H1 (cell line): ENCODE measurements around the gene OR4F6.

Experiments used
- BRCA1 ChIP-seq: IDR thresholded peaks from 2 replicates; pipeline ENCODE4 v1.6.1; 2012; ENCODE audit warnings: low read depth, low read length, improper control_type of control experiment
- CHD2 ChIP-seq: IDR thresholded peaks from 2 replicates; pipeline ENCODE4 v1.6.1; 2012; ENCODE audit warnings: low read length, improper control_type of control experiment
- EZH2 ChIP-seq: fragments of 200-600 bp; sonication (generic); IDR thresholded peaks from 2 replicates; pipeline ENCODE4 v1.7.1; 2012; ENCODE audit warnings: low read depth, mild to moderate bottlenecking, moderate library complexity, low read length, inconsistent platforms; ENCODE audit not compliant: severe bottlenecking
- POLR2A ChIP-seq, 2 experiments: IDR thresholded peaks; 1 replicate in 1 of 2; 2 replicates in 1 of 2; pipeline ENCODE4 v1.6.1; 2011; ENCODE audit warnings: low read depth in 2 of 2, low read length in 2 of 2, mild to moderate bottlenecking in 2 of 2; ENCODE audit errors: control extremely low read depth in 1 of 2
- RAD21 ChIP-seq, 2 experiments: IDR thresholded peaks in 1 of 2; conservative IDR thresholded peaks in 1 of 2; 2 replicates each; pipeline ENCODE4 v1.6.1; 2011; ENCODE audit warnings: low read depth in 2 of 2, low read length in 2 of 2, improper control_type of control experiment in 1 of 2, inconsistent platforms in 1 of 2, mild to moderate bottlenecking in 1 of 2, moderate library complexity in 1 of 2
- SIN3A ChIP-seq, 2 experiments: IDR thresholded peaks in 1 of 2; conservative IDR thresholded peaks in 1 of 2; 2 replicates each; pipeline ENCODE4 v1.6.1; 2011 to 2012; ENCODE audit warnings: low read length in 2 of 2, improper control_type of control experiment in 1 of 2, low read depth in 1 of 2, mild to moderate bottlenecking in 1 of 2
- SP1 ChIP-seq: IDR thresholded peaks from 2 replicates; pipeline ENCODE4 v1.6.1; 2011; ENCODE audit warnings: low read depth, low read length
- YY1 ChIP-seq: IDR thresholded peaks from 2 replicates; pipeline ENCODE4 v1.6.1; 2011; ENCODE audit warnings: low read depth, mild to moderate bottlenecking, low read length
- TF ChIP-seq, protein P1 (sequence below), 3 experiments: IDR thresholded peaks; 1 replicate in 2 of 3; 2 replicates in 1 of 3; pipeline versions ENCODE4 v1.5.1 to v1.6.1; 2011; ENCODE audit warnings: low read length in 3 of 3, mild to moderate bottlenecking in 3 of 3, inconsistent platforms in 2 of 3, low read depth in 1 of 3, moderate library complexity in 1 of 3; ENCODE audit not compliant: insufficient read depth in 1 of 3; ENCODE audit errors: control extremely low read depth in 1 of 3
- TF ChIP-seq, protein P2 (sequence below): IDR thresholded peaks from 2 replicates; pipeline ENCODE4 v1.6.1; 2012; ENCODE audit warnings: inconsistent platforms

DNA sequence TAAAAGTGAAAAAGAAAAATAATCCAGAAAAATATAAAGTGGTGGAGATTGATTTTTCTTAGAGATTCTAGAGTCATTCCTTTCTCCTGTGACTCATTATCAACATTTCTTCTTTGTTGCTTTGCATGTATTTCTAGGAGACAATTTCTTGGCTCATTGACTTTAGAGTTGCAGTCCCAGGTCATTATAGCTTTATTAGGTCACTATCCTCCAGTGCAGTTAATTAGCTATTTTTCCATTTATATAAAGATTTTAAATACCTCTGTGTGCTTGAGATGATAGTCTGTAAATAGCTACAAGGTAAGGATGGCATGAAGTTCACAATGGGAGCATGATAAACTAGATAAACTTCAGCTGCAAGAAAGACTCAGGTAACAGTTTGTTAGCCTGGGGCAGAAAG, 8.6 kb downstream of the OR4F6 start, which contains the start of gene OR4F15:
- TF ChIP-seq YY1 (no peak), SP1 (no peak), POLR2A (IDR thresholded peaks at IDR 0.05; ENCODE audit: control extremely low read depth in 1 of 2, low read depth in 2 of 2, low read length in 2 of 2) (no peak), SIN3A (conservative IDR thresholded peaks at IDR 0.05 in 1 of 2, IDR thresholded peaks at IDR 0.05 in 1 of 2; ENCODE audit: low read depth in 1 of 2, low read length in 2 of 2) (no peak), EZH2 (no peak), RAD21 (IDR thresholded peaks at IDR 0.05 in 1 of 2, conservative IDR thresholded peaks at IDR 0.05 in 1 of 2; ENCODE audit: low read depth in 2 of 2, low read length in 2 of 2) (no peak), CHD2 (no peak), BRCA1 (no peak)
- TF ChIP-seq, protein P1, sequence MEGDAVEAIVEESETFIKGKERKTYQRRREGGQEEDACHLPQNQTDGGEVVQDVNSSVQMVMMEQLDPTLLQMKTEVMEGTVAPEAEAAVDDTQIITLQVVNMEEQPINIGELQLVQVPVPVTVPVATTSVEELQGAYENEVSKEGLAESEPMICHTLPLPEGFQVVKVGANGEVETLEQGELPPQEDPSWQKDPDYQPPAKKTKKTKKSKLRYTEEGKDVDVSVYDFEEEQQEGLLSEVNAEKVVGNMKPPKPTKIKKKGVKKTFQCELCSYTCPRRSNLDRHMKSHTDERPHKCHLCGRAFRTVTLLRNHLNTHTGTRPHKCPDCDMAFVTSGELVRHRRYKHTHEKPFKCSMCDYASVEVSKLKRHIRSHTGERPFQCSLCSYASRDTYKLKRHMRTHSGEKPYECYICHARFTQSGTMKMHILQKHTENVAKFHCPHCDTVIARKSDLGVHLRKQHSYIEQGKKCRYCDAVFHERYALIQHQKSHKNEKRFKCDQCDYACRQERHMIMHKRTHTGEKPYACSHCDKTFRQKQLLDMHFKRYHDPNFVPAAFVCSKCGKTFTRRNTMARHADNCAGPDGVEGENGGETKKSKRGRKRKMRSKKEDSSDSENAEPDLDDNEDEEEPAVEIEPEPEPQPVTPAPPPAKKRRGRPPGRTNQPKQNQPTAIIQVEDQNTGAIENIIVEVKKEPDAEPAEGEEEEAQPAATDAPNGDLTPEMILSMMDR (IDR thresholded peaks at IDR 0.05; ENCODE audit: control extremely low read depth in 1 of 3, insufficient read depth in 1 of 3, low read depth in 1 of 3, low read length in 3 of 3), result no peak
- TF ChIP-seq, protein P2, sequence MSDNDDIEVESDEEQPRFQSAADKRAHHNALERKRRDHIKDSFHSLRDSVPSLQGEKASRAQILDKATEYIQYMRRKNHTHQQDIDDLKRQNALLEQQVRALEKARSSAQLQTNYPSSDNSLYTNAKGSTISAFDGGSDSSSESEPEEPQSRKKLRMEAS, result no peak
